OCI-LY3 (cell line): ENCODE measurements around the gene GLIS1.

ENCODE experiments used
- H2AFZ ChIP-seq: fragments of 200-600, 300-600 bp; shearing (Covaris generic); 2 replicates; pipeline ENCODE4 v1.6.0; 2014; ENCODE audit warnings: antibody characterized with exemption, low read depth, low read length
- H3K27ac ChIP-seq: fragments of 200-600, 300-600 bp; sonication (generic); 2 replicates; pipeline ENCODE4 v1.5.1; 2014; ENCODE audit warnings: mild to moderate bottlenecking, low read length, moderate library complexity, mixed read lengths
- H3K27me3 ChIP-seq: fragments of 200-600, 300-600 bp; sonication (generic); 2 replicates; pipeline ENCODE4 v1.6.1; 2014; ENCODE audit warnings: low read depth, low read length, mixed read lengths
- H3K36me3 ChIP-seq: fragments of 200-600, 300-600 bp; sonication (generic); replicated peaks from 2 replicates; pipeline ENCODE3; 2014; ENCODE audit warnings: low read depth, low read length, mixed read lengths
- H3K4me1 ChIP-seq: fragments of 300-600, 200-600 bp; sonication (generic); 2 replicates; pipeline ENCODE4 v1.6.1; 2014; ENCODE audit warnings: low read length, mixed read lengths
- H3K4me2 ChIP-seq: fragments of 200-600, 300-600 bp; sonication (generic); 2 replicates; pipeline ENCODE4 v1.6.1; 2014; ENCODE audit warnings: low read length, mixed read lengths
- H3K4me3 ChIP-seq: fragments of 300-600, 200-600 bp; sonication (generic); 2 replicates; pipeline ENCODE4 v1.5.1; 2014; ENCODE audit warnings: antibody characterized with exemption, mild to moderate bottlenecking, low read length, moderate library complexity
- H3K79me2 ChIP-seq: fragments of 300-600, 200-600 bp; shearing (Covaris generic); 2 replicates; pipeline ENCODE4 v1.6.1; 2014; ENCODE audit warnings: mild to moderate bottlenecking, low read length, mixed read lengths
- H3K9ac ChIP-seq: fragments of 300-600, 200-600 bp; shearing (Covaris generic); 2 replicates; pipeline ENCODE4 v1.6.0; 2014; ENCODE audit warnings: mild to moderate bottlenecking, low read length, moderate library complexity
- H3K9me3 ChIP-seq: fragments of 200-600, 300-600 bp; shearing (Covaris generic); 2 replicates; pipeline ENCODE4 v1.6.1; 2014; ENCODE audit warnings: low read length, mixed read lengths; ENCODE audit not compliant: insufficient read depth
- H4K20me1 ChIP-seq: fragments of 200-600, 300-600 bp; sonication (generic); 2 replicates; pipeline ENCODE4 v1.6.1; 2016; ENCODE audit warnings: low read length, mixed read lengths; ENCODE audit not compliant: insufficient read depth
- CTCF ChIP-seq: fragments of 200-600, 300-600 bp; sonication (generic); IDR thresholded peaks from 2 replicates; pipeline ENCODE4 v1.5.1; 2014; ENCODE audit warnings: antibody characterized with exemption, low read length, low read depth
- EZH2phosphoT487 ChIP-seq: fragments of 200-600 bp; shearing (Covaris generic); IDR thresholded peaks from 2 replicates; pipeline ENCODE4 v1.6.1; 2018; ENCODE audit warnings: antibody characterized with exemption, mixed run types, low read depth

The GLIS1 gene

GRCh38 chr1:53616927-53617326, 122.0 kb downstream of the GLIS1 start:
- Histone ChIP-seq H3K4me1 (peaks cover 19% of the 10 kb centered on the region), H3K36me3 (no peaks in the 10 kb centered on the region), H3K4me2 (no peak overlapping the region), H2AFZ (no peak overlapping the region), H3K79me2 (no peaks in the 10 kb centered on the region), H3K27me3 (no peaks in the 10 kb centered on the region), H3K9ac (no peak overlapping the region), H3K27ac (no peak overlapping the region), H3K4me3 (no peak overlapping the region), H4K20me1 (no peaks in the 10 kb centered on the region), H3K9me3 (no peaks in the 10 kb centered on the region)
- no peak for TF ChIP-seq EZH2phosphoT487
- no peak for TF ChIP-seq CTCF

- Histone ChIP-seq H3K27ac (no peak overlapping the region), H3K27me3 (no peaks in the 10 kb centered on the region), H3K36me3 (no peaks in the 10 kb centered on the region), H3K4me2 (no peak overlapping the region), H2AFZ (no peak overlapping the region), H4K20me1 (no peaks in the 10 kb centered on the region), H3K79me2 (no peaks in the 10 kb centered on the region), H3K4me3 (no peak overlapping the region), H3K9ac (no peak overlapping the region), H3K4me1 (peaks cover 19% of the 10 kb centered on the region), H3K9me3 (no peaks in the 10 kb centered on the region)
- no peak for TF ChIP-seq EZH2phosphoT487
- TF ChIP-seq CTCF = no peak
Observed at GRCh38 chr1:53616511-53616910, 122.5 kb downstream of the GLIS1 start.

GRCh38 chr1:53615101-53615500, 123.9 kb downstream of the GLIS1 start:
- H3K4me2 ChIP-seq = no peak overlapping the region
- peaks cover 4% of the 10 kb centered on the region; the same call in 1 of the 2 replicates for H3K9me3 ChIP-seq
- TF ChIP-seq CTCF (no peak), EZH2phosphoT487 (no peak)
- no peaks in the 10 kb centered on the region for H3K79me2 ChIP-seq
- no peak overlapping the region for H3K4me3 ChIP-seq
- H2AFZ ChIP-seq = no peak overlapping the region
- no peak overlapping the region for H3K27ac ChIP-seq
- no peaks in the 10 kb centered on the region for H4K20me1 ChIP-seq
- peaks cover 19% of the 10 kb centered on the region for H3K4me1 ChIP-seq
- no peaks in the 10 kb centered on the region for H3K27me3 ChIP-seq
- no peak overlapping the region for H3K9ac ChIP-seq
- H3K36me3 ChIP-seq = no peaks in the 10 kb centered on the region

- TF ChIP-seq CTCF (no peak), EZH2phosphoT487 (no peak)
- Histone ChIP-seq H3K4me2 (no peak overlapping the region), H3K9ac (no peak overlapping the region), H3K9me3 (peaks cover 4% of the 10 kb centered on the region; the same call in 1 of the 2 replicates), H3K4me3 (no peak overlapping the region), H3K36me3 (no peaks in the 10 kb centered on the region), H3K79me2 (no peaks in the 10 kb centered on the region), H4K20me1 (no peaks in the 10 kb centered on the region), H2AFZ (no peak overlapping the region), H3K27me3 (no peaks in the 10 kb centered on the region), H3K27ac (no peak overlapping the region), H3K4me1 (peaks cover 19% of the 10 kb centered on the region)
Observed at GRCh38 chr1:53614231-53615021, 124.5 kb downstream of the GLIS1 start.
